Measurements from ENCODE around the gene CTSD. TPM values are rescaled to one million over a fixed set of nuclear protein-coding genes. Genes with fewer than 3 reads are reported as not detected.

CTSD gene
- total and polyA plus RNA-seq, 4 donors, result 310 to 814 (median 553) TPM

DNA sequence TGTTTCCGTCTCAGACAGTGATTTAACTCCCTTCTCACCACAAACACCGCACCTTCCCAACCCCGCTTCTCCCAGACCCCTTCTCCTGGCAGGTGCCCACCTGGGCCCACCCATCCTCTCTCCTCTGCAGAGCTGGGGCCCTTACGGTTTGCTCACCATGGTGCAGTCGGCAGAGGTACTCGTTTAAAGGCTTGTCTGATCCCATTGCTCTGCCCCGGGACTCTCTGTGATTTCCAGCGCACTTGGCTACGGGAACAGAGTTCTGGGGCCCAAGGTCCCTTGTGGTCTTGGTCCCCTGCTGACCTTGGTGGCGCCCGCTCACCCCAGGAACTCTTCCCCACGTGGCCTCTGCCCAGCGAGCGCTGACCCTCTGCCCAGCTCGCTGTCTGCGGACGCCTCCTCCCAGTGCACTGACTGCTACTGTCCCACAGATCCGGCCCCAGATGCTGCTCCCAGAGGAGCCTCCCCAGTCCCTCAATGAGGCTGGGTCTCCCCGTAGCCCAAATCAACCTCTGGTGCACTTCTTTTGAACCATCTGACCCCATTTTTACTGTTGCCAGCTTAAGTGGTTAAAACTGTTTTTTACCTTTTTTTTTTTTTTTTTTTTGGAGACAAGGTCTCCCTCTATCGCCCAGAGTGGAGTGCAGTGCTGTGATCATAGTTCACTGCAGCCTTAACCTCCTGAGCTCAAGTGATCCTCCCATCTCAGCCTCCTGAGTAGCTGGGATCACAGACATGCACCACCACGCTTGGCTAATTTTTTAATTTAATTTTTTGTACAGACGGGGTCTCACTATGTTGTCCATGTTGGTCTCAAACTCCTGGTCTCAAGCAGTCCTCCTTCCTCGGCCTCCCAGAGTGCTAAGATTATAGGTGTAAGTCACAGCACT lies 21.3 kb upstream of the CTSD start:
- H3K4me3 ChIP-seq (ENCODE audit: low read depth in 1 of 3, low read length in 3 of 3), result no peak overlapping the region
- WGBS, result 89% methylated on average over 23 of the region's 23 CpGs
- H3K4me1 ChIP-seq (ENCODE audit: control insufficient read depth in 4 of 4, insufficient read depth in 4 of 4, low read length in 3 of 4), result peaks cover 0 to 4% (median 0%) of the 10 kb centered on the region in 4 donors
- TF ChIP-seq YY1 (IDR thresholded peaks at IDR 0.05) (no peak), TAF1 (conservative IDR thresholded peaks at IDR 0.05) (no peak), REST (IDR thresholded peaks at IDR 0.05) (no peak), RAD21 (IDR thresholded peaks at IDR 0.05) (no peak), FOXA2 (IDR thresholded peaks at IDR 0.05) (no peak), ATF3 (IDR thresholded peaks at IDR 0.05) (no peak), JUND (IDR thresholded peaks at IDR 0.05) (no peak), CTCF (IDR thresholded peaks at IDR 0.05; ENCODE audit: low read depth, low read length, missing input control) (no peak), NR2F2 (IDR thresholded peaks at IDR 0.05) (no peak), FOXA1 (IDR thresholded peaks at IDR 0.05) (no peak), SP1 (IDR thresholded peaks at IDR 0.05) (no peak), GABPA (IDR thresholded peaks at IDR 0.05 in 1 of 2, conservative IDR thresholded peaks at IDR 0.05 in 1 of 2) (no peak), RXRA (IDR thresholded peaks at IDR 0.05) (no peak), EGR1 (IDR thresholded peaks at IDR 0.05; ENCODE audit: low read depth in 2 of 2) (no peak)
- TF ChIP-seq, protein P1, sequence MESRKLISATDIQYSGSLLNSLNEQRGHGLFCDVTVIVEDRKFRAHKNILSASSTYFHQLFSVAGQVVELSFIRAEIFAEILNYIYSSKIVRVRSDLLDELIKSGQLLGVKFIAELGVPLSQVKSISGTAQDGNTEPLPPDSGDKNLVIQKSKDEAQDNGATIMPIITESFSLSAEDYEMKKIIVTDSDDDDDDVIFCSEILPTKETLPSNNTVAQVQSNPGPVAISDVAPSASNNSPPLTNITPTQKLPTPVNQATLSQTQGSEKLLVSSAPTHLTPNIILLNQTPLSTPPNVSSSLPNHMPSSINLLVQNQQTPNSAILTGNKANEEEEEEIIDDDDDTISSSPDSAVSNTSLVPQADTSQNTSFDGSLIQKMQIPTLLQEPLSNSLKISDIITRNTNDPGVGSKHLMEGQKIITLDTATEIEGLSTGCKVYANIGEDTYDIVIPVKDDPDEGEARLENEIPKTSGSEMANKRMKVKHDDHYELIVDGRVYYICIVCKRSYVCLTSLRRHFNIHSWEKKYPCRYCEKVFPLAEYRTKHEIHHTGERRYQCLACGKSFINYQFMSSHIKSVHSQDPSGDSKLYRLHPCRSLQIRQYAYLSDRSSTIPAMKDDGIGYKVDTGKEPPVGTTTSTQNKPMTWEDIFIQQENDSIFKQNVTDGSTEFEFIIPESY (IDR thresholded peaks at IDR 0.05), result no peak
- TF ChIP-seq, protein P2, sequence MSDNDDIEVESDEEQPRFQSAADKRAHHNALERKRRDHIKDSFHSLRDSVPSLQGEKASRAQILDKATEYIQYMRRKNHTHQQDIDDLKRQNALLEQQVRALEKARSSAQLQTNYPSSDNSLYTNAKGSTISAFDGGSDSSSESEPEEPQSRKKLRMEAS (IDR thresholded peaks at IDR 0.05), result no peak
- H3K9ac ChIP-seq (ENCODE audit: low read depth in 1 of 2, low read length in 2 of 2), result no peak overlapping the region
- DNase-seq (ENCODE audit: low spot score), result no peak
- H3K27ac ChIP-seq (ENCODE audit: low read depth in 1 of 2, low read length in 2 of 2), result no peak overlapping the region
- H3K27me3 ChIP-seq (ENCODE audit: control insufficient read depth in 4 of 4, insufficient read depth in 4 of 4, low read length in 3 of 4), result no peaks in the 10 kb centered on the region
- H3K36me3 ChIP-seq (ENCODE audit: control insufficient read depth in 4 of 4, insufficient read depth in 3 of 4, low read depth in 1 of 4, low read length in 3 of 4), result no peaks in the 10 kb centered on the region
- no peaks in the 10 kb centered on the region for H3K9me3 ChIP-seq (ENCODE audit: control insufficient read depth in 4 of 4, low read length in 3 of 4)

Data from liver (tissue), 9 donors.